Liver (tissue), 9 donors: ENCODE measurements around the gene DOC2B. TPM values are rescaled to one million over a fixed set of nuclear protein-coding genes. Genes with fewer than 3 reads are reported as not detected.

Experiments used
- DNase-seq: peaks from one replicate; pipeline ENCODE4 v3.0.0-alpha.2; 2017; ENCODE audit warnings: low spot score
- H3K27ac ChIP-seq, 2 donors: one replicate each; pipeline ENCODE4 v1.7.0; 2013; ENCODE audit warnings: inconsistent platforms in 2 of 2, low read length in 2 of 2, control low read depth in 1 of 2, low read depth in 1 of 2, mild to moderate bottlenecking in 1 of 2
- H3K27me3 ChIP-seq, 4 donors: one replicate each; pipeline versions ENCODE4 v1.6.1 to v1.7.0; 2013; ENCODE audit warnings: low read length in 3 of 4, inconsistent platforms in 1 of 4, mild to moderate bottlenecking in 1 of 4, moderate library complexity in 1 of 4; ENCODE audit not compliant: control insufficient read depth in 4 of 4, insufficient read depth in 4 of 4
- H3K36me3 ChIP-seq, 4 donors: one replicate each; pipeline versions ENCODE4 v1.6.1 to v1.7.0; 2013; ENCODE audit warnings: low read length in 3 of 4, mild to moderate bottlenecking in 3 of 4, low read depth in 1 of 4, moderate library complexity in 1 of 4; ENCODE audit not compliant: control insufficient read depth in 4 of 4, insufficient read depth in 3 of 4
- H3K4me1 ChIP-seq, 4 donors: one replicate each; pipeline versions ENCODE4 v1.6.1 to v1.7.0; 2013; ENCODE audit warnings: low read length in 3 of 4, mild to moderate bottlenecking in 3 of 4, moderate library complexity in 1 of 4; ENCODE audit not compliant: control insufficient read depth in 4 of 4, insufficient read depth in 4 of 4
- H3K4me3 ChIP-seq, 3 donors: one replicate each; pipeline versions ENCODE4 v1.6.1 to v1.7.0; 2013; ENCODE audit warnings: low read length in 3 of 3, control low read depth in 1 of 3, low read depth in 1 of 3, mild to moderate bottlenecking in 1 of 3
- H3K9ac ChIP-seq, 2 donors: one replicate each; pipeline ENCODE4 v1.7.0; 2013; ENCODE audit warnings: low read length in 2 of 2, mild to moderate bottlenecking in 2 of 2, moderate library complexity in 2 of 2, control low read depth in 1 of 2, low read depth in 1 of 2
- H3K9me3 ChIP-seq, 4 donors: one replicate each; pipeline versions ENCODE4 v1.6.1 to v1.7.0; 2013; ENCODE audit warnings: low read length in 3 of 4; ENCODE audit not compliant: control insufficient read depth in 4 of 4
- ATF3 ChIP-seq: IDR thresholded peaks from 2 replicates; pipeline ENCODE4 v1.6.1; 2016; ENCODE audit warnings: antibody characterized with exemption
- CTCF ChIP-seq: fragments of 150-350 bp; IDR thresholded peaks from 2 replicates; pipeline ENCODE4 v1.5.1; 2017; ENCODE audit warnings: improper control_type of control experiment, low read depth, low read length; ENCODE audit not compliant: missing input control
- EGR1 ChIP-seq, 2 donors: IDR thresholded peaks; 2 replicates each; pipeline ENCODE4 v1.6.1; 2016 to 2018; ENCODE audit warnings: antibody characterized with exemption in 2 of 2, low read depth in 2 of 2
- FOXA1 ChIP-seq: IDR thresholded peaks from 2 replicates; pipeline ENCODE4 v1.6.1; 2016; ENCODE audit warnings: antibody characterized with exemption
- FOXA2 ChIP-seq: IDR thresholded peaks from 2 replicates; pipeline ENCODE4 v1.6.1; 2016; ENCODE audit warnings: antibody characterized with exemption
- GABPA ChIP-seq, 2 donors: IDR thresholded peaks in 1 of 2; conservative IDR thresholded peaks in 1 of 2; 2 replicates each; pipeline ENCODE4 v1.6.1; 2016; ENCODE audit warnings: antibody characterized with exemption in 2 of 2, mild to moderate bottlenecking in 1 of 2, moderate library complexity in 1 of 2
- HNF4A ChIP-seq, 2 donors: conservative IDR thresholded peaks; 2 replicates each; pipeline ENCODE4 v1.6.1; 2016; ENCODE audit warnings: antibody characterized with exemption in 2 of 2, mild to moderate bottlenecking in 2 of 2
- HNF4G ChIP-seq: IDR thresholded peaks from 2 replicates; pipeline ENCODE4 v1.6.1; 2016; ENCODE audit warnings: antibody characterized with exemption
- JUND ChIP-seq, 2 donors: IDR thresholded peaks; 2 replicates each; pipeline ENCODE4 v1.6.1; 2016; ENCODE audit warnings: antibody characterized with exemption in 2 of 2
- MAX ChIP-seq: IDR thresholded peaks from 2 replicates; pipeline ENCODE4 v1.6.1; 2016; ENCODE audit warnings: antibody characterized with exemption
- NR2F2 ChIP-seq: IDR thresholded peaks from 2 replicates; pipeline ENCODE4 v1.6.1; 2016; ENCODE audit warnings: antibody characterized with exemption
- RAD21 ChIP-seq, 2 donors: IDR thresholded peaks; 2 replicates each; pipeline ENCODE4 v1.6.1; 2016; ENCODE audit warnings: antibody characterized with exemption in 2 of 2, mild to moderate bottlenecking in 2 of 2
- REST ChIP-seq: IDR thresholded peaks from 2 replicates; pipeline ENCODE4 v1.6.1; 2016; ENCODE audit warnings: antibody characterized with exemption, mild to moderate bottlenecking
- RXRA ChIP-seq, 2 donors: IDR thresholded peaks; 2 replicates each; pipeline ENCODE4 v1.6.1; 2017 to 2018; ENCODE audit warnings: antibody characterized with exemption in 2 of 2, mild to moderate bottlenecking in 1 of 2
- SP1 ChIP-seq: IDR thresholded peaks from 2 replicates; pipeline ENCODE4 v1.6.1; 2018; ENCODE audit warnings: antibody characterized with exemption, mild to moderate bottlenecking
- TAF1 ChIP-seq: conservative IDR thresholded peaks from 2 replicates; pipeline ENCODE4 v1.6.1; 2016; ENCODE audit warnings: antibody characterized with exemption, mild to moderate bottlenecking
- YY1 ChIP-seq: IDR thresholded peaks from 2 replicates; pipeline ENCODE4 v1.6.1; 2016; ENCODE audit warnings: antibody characterized with exemption, mild to moderate bottlenecking
- ZBTB33 ChIP-seq: IDR thresholded peaks from 2 replicates; pipeline ENCODE4 v1.6.1; 2016; ENCODE audit warnings: antibody characterized with exemption
- WGBS: extraction: QIAGEN DNeasy Blood & Tissue Kit; methylation state at CpG from one replicate; pipeline ENCODE4 v1.1.7; 2013; 5-methylcytosine and 5-hydroxymethylcytosine counted together
- polyA plus RNA-seq, 2 donors: library from polyadenylated mRNA; stranded (reverse) in 1 of 2; unstranded in 1 of 2; fragments of 200-250 nt in 1 of 2; fragments of >200 nt in 1 of 2; fragmentation: Nextera tagmentation in 1 of 2; extraction: Ambion mirVana in 1 of 2; gene quantifications; one replicate each; pipeline versions ENCODE4 v1.2.1 to v1.2.3, GENCODE V29; 2013 to 2015
- total RNA-seq, 2 donors: library from RNA; depleted of rRNA; stranded (reverse); fragments of >200 nt; gene quantifications; one replicate each; pipeline ENCODE4 v1.2.3, GENCODE V29; 2014
- donor health status: healthy.
- donor health status: healthy.
- donor health status: healthy.
- donor health status: healthy.
- donor health status: healthy.

Gene DOC2B
- total and polyA plus RNA-seq, 4 donors = 0.08 to 1.0 (median 0.61) TPM

- H3K9ac ChIP-seq = no peak overlapping the region
- no peak overlapping the region for H3K27ac ChIP-seq
- H3K27me3 ChIP-seq = no peaks in the 10 kb centered on the region
- peaks cover 5 to 7% (median 7%) of the 10 kb centered on the region in 4 donors for H3K4me1 ChIP-seq
- WGBS = 92% methylated on average over 3 of the region's 3 CpGs
- H3K4me3 ChIP-seq = no peak overlapping the region
- H3K36me3 ChIP-seq = no peaks in the 10 kb centered on the region
- DNase-seq = no peak
- H3K9me3 ChIP-seq = no peaks in the 10 kb centered on the region
- TF ChIP-seq RXRA (IDR thresholded peaks at IDR 0.05) = no peak
- no peak for TF ChIP-seq EGR1 (IDR thresholded peaks at IDR 0.05; ENCODE audit: low read depth in 2 of 2)
These were observed 4.3 kb downstream of the DOC2B start for GRCh38 chr17:177155-177554.

GRCh38 chr17:173166-173911 is 8.1 kb downstream of the DOC2B start:
- Histone ChIP-seq H3K9ac (no peak overlapping the region), H3K9me3 (no peaks in the 10 kb centered on the region), H3K27me3 (no peaks in the 10 kb centered on the region), H3K4me1 (no peaks in the 10 kb centered on the region), H3K4me3 (no peak overlapping the region), H3K27ac (no peak overlapping the region), H3K36me3 (no peaks in the 10 kb centered on the region)
- TF ChIP-seq TAF1 (no peak), CTCF (no peak), ATF3 (no peak), RXRA (IDR thresholded peaks at IDR 0.05) (no peak), SP1 (no peak), ZBTB33 (no peak), EGR1 (IDR thresholded peaks at IDR 0.05; ENCODE audit: low read depth in 2 of 2) (no peak), HNF4A (conservative IDR thresholded peaks at IDR 0.05) (no peak), YY1 (no peak), JUND (IDR thresholded peaks at IDR 0.05) (no peak), NR2F2 (no peak), RAD21 (IDR thresholded peaks at IDR 0.05) (no peak), MAX (no peak), GABPA (IDR thresholded peaks at IDR 0.05 in 1 of 2, conservative IDR thresholded peaks at IDR 0.05 in 1 of 2) (no peak), FOXA2 (no peak), HNF4G (no peak), FOXA1 (no peak), REST (no peak)
- WGBS = 91% methylated on average over 10 of the region's 10 CpGs
- no peak for DNase-seq
